ENCODE results near the gene MRPL20.
"Not testable (repeated sequence)": the region's sequence is repeated elsewhere in the genome, so short reads cannot be mapped to it uniquely, and the experiment has no call there.

DNA sequence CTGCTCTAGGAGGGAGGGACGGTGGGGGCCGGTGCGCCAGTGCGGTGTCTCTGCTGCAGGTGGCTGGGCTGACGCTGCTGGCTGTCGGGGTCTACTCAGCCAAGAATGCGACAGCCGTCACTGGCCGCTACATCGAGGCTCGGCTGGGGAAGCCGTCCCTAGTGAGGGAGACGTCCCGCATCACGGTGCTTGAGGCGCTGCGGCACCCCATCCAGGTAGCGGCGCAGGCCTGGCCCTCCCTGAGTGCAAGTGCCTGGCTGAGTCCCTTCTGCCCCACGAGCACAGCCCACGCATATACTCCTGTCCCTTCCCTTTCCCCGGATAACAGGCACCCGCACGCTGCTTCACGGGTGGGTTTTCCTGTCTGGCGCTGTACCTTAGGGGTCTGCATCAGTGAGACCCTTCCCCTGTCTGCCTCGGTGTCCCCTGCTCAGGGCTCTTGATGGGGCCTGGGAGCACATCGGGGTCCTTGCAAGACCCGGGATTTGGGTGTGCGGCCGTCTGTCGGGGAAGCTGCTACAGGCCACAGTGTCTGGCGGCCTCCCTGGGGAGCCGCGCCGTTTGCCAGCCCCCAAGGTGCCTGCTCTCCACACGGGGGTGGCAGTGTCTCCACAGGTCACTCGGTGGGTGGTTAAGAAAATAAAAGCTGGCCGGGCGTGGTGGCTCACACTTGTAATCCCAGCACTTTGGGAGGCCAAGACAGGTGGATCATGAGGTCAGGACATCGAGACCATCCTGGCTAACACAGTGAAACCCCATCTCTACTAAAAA, 47.4 kb upstream of the MRPL20 start:
- TF ChIP-seq EZH2 (IDR thresholded peaks at IDR 0.05; ENCODE audit: borderline replicate concordance, low read length), result not testable (repeated sequence)
- TF ChIP-seq, protein P1, sequence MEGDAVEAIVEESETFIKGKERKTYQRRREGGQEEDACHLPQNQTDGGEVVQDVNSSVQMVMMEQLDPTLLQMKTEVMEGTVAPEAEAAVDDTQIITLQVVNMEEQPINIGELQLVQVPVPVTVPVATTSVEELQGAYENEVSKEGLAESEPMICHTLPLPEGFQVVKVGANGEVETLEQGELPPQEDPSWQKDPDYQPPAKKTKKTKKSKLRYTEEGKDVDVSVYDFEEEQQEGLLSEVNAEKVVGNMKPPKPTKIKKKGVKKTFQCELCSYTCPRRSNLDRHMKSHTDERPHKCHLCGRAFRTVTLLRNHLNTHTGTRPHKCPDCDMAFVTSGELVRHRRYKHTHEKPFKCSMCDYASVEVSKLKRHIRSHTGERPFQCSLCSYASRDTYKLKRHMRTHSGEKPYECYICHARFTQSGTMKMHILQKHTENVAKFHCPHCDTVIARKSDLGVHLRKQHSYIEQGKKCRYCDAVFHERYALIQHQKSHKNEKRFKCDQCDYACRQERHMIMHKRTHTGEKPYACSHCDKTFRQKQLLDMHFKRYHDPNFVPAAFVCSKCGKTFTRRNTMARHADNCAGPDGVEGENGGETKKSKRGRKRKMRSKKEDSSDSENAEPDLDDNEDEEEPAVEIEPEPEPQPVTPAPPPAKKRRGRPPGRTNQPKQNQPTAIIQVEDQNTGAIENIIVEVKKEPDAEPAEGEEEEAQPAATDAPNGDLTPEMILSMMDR (IDR thresholded peaks at IDR 0.05; ENCODE audit: low read length), result not testable (repeated sequence)

Data from OCI-LY1 (cell line).